ENCODE measurements around the gene ME1.

- TF ChIP-seq, protein P1, sequence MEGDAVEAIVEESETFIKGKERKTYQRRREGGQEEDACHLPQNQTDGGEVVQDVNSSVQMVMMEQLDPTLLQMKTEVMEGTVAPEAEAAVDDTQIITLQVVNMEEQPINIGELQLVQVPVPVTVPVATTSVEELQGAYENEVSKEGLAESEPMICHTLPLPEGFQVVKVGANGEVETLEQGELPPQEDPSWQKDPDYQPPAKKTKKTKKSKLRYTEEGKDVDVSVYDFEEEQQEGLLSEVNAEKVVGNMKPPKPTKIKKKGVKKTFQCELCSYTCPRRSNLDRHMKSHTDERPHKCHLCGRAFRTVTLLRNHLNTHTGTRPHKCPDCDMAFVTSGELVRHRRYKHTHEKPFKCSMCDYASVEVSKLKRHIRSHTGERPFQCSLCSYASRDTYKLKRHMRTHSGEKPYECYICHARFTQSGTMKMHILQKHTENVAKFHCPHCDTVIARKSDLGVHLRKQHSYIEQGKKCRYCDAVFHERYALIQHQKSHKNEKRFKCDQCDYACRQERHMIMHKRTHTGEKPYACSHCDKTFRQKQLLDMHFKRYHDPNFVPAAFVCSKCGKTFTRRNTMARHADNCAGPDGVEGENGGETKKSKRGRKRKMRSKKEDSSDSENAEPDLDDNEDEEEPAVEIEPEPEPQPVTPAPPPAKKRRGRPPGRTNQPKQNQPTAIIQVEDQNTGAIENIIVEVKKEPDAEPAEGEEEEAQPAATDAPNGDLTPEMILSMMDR (IDR thresholded peaks at IDR 0.05), result no peak
- TF ChIP-seq EP300 (IDR thresholded peaks at IDR 0.05), result no peak
Observed at GRCh38 chr6:83168556-83168955, 262.3 kb downstream of the ME1 start.
